ENCODE results near the gene BHLHE23. TPM values are rescaled to one million over a fixed set of nuclear protein-coding genes. Genes with fewer than 3 reads are reported as not detected.

BHLHE23 gene
- not detected in 2 replicates for total RNA-seq
- not detected for polyA plus RNA-seq (2012)

DNA sequence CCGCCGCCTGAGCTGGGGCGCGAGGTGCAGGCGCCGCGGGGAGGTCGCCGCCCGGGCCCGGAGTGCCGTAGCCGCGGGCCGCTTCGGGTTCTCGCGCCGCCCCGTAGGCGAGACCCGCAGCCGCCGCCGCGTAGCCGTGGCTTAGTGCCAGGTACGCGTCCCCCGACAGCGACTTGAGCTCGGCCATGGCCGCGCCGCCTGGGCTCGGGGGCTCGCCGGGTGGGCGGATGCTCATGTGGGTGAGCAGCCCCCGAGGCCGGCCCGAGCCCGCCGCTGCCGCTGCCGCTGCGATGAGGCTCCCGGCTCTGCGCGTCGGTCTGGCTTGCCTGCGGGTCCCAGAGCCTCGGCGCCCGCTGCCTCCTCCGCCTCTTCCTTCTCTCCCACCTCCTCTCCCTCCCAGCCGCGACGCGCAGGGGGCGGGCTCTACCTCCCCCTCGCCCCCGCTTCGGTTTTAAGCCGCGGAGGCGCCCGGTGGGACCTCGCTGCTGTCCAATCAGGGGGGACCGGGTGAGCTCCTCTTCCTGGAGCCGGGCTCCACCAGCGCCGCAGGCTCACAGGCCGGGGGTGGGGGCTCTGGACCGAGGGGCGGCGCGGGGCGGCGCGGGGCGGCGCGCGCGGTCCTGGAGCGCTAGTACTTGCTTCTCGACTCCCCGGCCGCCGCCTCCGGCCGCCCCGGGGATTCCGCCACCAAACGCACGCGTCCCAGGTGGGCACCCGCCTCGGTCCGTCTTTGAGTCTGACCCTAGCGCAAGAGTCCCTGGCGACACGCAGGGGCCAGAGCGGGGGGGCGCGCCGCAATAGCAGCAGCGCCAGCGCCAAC lies at the start of gene BHLHE23:
BHLHE23 (minus strand) TSS at position 425 of the 820 bp plus-strand sequence; CDS start at position 235, 190 bp downstream.
- no peak for DNase-seq (ENCODE audit: low read depth)

DNA sequence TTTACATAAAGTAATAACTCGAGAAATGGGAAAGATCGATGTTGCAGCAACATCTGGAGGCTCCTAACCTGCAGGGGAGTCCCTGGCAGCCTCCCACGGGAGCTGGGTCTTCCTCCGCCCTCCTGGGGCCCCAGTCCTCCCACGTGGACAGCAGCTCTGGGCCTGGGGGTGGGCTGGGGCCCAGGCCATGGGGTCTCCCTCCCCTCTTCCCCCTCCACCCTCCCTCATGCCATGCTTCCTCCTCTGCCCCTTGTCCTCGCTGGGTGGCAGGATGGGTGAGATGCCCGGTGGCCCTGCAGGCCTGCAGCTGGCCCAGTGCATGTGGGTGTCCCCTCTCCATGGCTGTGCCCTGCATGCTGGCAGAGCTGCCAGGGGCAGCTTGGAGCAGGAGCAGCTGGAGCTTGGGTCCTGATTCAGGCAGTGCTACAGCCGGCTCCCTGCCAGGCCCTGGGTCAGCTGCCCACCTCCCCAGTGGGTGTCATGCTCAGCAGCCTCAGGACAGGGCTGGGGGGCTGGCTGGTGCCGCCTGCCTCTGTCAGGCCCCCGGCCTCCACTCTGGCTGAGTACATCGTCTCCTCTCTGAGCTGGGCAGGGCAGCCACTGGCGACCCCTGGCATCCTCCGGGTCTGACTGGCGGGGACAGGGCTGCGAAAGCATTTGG lies 48.9 kb upstream of the BHLHE23 start:
- DNase-seq (ENCODE audit: low read depth): no peak

DNA sequence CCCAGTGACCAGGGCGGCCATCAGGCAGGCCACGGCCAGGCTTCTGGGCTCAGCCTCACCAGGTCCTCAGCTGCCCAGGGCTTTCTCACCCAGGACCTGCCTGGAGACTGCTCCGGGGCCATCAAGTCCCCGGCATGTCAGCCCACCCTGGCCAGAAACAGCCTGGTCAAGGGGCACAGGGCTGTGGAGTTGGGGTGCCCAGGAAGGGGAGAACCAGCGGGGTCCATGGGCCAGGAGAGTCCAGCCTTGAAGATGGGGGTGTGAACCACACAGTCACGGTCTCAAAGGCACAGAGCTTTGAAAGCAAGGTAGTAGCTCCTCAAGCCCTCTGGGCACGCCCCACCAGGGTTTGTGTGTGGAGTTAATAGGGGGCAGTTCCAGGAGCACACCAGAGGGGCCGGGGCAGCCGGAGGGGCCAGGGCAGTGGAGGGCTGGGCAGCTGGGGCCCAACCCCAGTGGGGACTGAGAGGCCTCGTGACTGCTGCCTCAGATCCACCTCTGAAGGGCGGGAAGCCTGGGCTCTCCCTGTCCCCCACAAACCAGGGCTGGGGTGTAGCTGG lies 48.0 kb upstream of the BHLHE23 start:
- DNase-seq (ENCODE audit: low read depth): no peak

DNA sequence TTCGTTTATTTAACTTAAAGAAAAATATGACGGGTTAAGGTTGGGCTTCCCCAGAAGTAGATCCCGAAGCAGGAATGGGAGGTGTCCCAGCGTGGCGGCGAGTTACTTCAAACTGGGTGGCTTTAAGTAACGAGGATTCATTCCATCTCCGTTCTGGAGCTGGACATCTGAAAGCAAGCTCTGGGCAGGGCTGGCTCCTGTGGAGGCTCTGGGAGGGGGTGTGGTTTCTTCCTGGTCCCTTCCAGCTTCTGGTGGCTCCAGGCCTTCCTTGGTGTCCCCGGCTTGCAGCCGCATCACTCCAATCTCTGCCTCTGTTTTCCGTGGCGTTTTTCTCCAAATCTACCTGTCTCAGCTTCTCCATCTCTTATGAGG lies 47.3 kb upstream of the BHLHE23 start:
- DNase-seq (ENCODE audit: low read depth): no peak

DNA sequence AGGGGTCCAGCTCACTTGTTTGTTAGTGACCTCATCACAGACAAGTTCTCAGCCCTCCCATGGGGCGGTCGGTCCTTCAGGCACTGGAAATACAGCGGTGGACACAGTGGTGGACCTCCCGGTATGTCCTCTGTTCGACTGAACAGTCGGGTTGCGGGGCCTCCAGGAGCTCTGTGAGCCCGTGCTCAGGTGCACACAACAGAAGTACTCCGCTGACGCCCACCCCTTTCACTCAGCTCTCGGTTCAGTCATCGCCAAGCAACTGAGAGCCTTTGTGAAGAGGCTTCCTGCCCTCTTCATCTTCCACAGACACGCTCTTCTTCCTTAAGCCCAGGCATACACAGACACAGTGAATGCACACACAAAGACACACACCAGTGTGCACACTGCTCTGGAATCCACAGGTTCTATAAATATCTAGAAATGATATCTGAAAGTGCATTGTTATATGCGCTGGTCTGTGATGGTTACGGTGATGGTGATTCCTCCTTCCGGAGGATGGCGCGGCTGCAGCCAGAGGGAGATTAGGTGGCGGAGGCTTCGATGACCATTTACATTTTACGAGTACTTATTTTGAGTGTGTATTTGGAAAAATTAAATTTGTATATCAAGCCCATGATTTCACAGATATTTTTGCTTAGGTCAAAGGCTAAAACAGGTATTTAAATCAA lies 46.8 kb upstream of the BHLHE23 start:
- no peak for DNase-seq (ENCODE audit: low read depth)

DNA sequence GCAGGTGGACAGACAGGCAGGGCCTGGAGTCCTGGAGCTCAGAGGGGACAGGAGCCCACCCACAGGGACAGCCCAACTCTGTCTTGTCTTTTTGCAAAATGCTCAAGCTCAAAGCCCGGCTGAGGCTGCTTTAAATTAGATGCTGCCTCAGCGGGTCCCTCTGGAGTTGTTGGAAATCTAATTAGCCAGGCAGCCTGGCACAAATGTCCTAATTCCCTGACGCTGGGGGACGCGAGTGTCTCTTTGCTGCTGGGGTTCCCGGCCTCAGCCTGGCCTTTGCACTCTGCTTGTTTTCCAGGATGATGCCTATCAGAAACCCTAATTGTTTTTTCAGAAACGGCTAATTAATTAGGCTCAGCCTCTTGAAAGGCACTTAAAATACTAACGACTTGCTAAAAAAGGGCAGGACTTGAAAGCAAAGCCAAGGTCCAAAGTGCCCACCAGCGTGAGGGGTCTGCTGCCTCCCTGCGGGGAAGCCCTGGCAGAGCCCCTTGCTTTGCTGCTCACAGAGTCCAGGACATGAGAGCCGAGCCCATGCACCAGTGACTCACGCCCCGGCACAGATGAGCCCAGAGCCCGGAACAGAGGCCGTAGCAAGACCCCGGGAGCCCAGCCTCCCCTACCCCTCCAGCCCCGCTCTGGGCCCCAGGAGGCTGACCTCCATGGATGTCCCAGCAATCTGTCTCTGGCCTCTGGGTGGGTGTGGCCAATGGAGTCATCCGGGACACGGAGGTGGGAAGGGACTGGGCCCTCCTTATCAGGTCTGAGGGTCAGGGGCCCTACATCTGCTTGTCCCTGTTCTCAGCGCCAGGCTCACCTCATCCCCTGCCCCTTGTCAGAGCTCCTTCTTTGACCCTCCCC lies 46.0 kb upstream of the BHLHE23 start:
- no peak for DNase-seq (ENCODE audit: low read depth)

DNA sequence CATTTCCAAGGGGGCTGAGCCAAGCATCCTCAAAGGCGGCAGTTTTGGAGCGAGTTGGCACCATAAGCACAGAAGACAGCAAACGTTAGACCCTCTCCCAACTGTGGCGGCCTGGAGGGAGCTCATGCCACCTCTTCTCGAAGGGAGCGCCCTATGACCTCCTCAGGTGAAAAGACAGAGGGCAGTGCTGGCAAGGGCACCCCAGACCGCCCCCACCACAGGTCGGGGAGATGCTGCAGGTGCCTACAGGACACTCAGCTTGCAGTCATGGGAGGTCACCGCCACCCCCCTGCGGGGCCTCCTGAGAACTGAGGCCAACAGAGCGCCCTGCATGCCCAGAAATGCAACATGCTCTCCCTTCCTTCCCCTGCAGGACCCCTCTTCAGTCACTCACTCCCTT lies 45.1 kb upstream of the BHLHE23 start:
- no peak for DNase-seq (ENCODE audit: low read depth)

DNA sequence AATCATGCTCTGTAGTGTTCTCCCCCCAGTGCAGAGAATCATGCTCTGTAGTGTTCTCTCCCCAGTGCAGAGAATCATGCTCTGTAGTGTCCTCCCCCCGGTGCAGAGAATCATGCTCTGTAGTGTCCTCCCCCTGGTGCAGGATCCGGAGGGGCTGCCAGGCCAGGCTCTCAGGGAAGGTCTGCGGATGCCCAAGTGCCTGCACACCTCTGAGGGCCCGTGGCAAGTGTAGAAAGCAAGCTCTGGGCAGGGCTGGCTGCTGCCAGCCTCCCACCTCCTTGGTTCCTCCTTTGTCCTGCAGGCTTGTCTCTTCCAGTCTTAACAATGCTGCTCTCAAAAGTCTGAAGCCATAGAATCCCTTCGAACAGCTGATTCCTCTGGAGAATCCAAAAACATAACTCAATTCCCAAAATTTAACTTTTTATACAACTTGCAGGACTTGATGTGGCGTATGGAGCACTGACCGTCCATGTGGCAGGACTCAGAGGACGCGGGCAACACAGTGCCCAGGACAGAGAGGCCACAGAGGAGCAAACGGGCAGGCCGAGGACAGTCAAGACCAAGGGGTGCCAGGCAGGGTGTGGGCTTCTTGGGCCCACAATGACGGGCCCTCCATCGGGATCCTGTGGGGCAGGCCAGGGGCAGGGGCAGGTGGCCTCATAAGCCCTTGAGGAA lies 44.6 kb upstream of the BHLHE23 start:
- no peak for DNase-seq (ENCODE audit: low read depth)

DNA sequence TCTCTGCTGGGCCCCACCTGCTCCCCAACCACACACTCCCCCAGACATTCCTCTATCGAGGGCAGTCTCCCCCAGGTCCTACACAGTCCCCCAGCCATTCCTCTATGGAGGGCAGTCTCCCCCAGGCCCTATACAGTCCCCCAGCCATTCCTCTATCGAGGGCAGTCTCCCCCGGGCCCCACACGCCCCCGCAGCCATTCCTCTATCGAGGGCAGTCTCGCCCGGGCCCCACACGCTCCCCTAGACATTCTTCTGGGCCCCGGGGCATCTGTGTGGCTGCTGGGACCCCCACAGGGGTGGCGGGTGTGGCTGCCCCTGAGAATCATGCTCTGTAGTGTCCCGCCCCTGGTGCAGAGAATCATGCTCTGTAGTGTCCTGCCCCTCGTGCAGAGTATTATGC lies 43.6 kb upstream of the BHLHE23 start:
- no peak for DNase-seq (ENCODE audit: low read depth)

DNA sequence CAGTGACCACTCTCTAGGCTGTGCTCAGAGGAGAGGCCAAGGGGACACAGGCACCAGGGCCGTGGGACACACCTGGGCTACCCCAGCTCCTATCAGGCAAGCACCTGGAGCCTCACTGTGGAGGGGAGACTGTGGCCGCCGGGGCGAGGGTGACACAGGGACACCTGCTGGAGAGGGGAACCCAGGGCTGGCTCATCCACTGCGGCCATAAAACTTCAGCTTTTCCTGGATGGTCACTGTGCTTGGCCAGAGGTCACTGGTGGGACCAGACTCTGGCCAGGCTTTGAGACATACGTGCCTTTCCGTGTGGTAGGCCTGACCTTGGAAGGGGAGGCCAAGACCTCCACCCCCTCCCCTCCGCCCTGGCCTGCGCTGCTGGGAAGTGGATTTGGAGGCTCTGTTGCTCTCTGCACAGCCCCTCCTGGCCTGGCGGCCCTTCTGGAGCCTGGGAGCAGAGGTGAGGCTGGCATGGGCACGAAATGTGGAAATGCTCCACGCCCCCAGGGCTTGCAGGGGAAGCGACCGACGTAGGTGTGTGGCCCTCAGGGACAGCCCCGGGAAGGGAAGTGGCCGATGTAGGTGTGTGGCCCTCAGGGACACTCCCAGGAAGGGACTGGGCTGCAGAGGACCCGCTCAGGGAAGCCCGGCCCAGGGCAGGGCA lies 42.9 kb upstream of the BHLHE23 start:
- DNase-seq (ENCODE audit: low read depth): no peak

DNA sequence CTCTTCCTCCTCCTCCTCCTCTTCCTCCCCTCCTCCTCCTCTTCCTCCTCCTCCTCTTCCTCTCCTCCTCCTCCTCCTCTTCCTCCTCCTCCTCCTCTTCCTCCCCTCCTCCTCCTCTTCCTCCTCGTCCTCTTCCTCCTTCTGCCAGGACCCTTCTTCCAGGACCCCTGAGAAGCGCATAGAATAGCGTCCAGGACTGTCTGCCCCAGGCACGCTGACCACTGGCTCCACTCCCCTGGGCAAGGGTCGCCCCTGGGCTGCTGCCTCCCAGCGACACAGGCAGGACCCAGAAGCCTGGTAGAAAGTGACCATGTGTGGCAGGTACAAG lies 42.4 kb upstream of the BHLHE23 start:
- DNase-seq (ENCODE audit: low read depth): no peak

DNA sequence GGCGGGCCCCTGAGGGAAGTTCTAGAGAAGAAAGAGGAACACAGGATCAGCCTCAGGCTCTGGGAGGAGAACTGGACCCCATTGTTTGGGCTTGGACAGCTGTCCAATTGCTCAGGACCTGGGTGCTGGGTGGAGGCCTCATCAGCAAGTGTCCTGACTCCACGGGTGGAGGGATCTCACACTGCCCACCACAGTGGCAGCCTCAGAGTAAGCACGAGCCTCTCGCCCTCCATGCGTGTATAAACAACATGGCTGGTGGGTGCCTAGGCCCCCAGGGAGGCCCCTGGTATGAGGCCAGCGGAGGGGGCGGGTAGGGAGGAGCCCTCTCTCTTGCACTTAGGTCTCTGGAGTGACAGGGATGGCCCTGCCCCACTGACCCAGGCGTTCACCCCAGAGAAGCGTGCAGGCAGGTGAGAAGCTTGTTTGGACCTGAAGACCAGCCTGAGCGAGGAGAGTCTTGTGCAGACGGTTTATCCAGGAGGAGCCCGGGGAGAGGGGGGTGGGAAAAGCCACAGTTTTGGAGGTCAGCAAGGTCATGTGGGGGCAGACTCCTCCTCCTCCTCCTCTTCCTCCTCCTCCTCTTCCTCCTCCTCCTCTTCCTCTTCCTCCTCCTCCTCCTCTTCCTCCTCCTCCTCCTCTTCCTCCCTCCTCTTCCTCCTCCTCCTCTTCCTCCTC lies 41.9 kb upstream of the BHLHE23 start:
- DNase-seq (ENCODE audit: low read depth): no peak

DNA sequence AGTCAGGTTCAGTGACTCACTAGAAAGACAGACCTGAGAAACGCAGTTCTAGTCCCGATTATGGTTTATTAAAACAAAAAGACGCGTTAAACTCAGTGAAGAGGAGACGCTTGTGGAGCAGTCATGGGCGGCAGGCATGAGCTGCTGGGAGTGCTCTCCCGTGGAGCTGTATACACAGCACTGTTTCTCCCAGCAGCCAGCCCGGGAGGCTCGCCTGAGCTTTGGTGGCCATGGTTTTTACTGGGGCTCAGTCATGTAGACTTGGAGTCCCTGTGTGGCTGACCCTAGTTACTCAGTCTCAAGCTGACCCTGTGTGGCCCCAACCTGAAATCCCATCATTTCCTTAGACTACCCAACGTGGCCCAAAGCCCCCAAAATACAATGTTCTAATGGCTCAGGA lies 41.2 kb upstream of the BHLHE23 start:
- no peak for DNase-seq (ENCODE audit: low read depth)

DNA sequence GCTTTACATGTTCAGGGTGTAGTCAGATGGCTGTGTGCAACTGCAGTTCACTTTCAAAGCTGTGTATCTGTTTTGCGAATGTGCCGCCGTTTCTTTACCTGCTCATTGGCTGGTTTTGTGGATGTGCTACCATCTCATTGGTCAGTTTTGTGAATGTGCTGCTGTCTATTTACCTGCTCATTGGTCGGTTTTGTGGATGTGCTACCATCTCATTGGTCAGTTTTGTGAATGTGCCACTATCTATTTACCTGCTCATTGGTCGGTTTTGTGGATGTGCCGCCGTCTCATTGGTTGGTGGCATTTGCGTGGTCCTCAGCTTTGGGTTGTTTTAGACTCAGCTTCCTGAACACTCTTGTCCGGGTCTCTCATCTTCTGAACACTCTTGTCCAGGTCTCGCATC lies 40.5 kb upstream of the BHLHE23 start:
- no peak for DNase-seq (ENCODE audit: low read depth)

DNA sequence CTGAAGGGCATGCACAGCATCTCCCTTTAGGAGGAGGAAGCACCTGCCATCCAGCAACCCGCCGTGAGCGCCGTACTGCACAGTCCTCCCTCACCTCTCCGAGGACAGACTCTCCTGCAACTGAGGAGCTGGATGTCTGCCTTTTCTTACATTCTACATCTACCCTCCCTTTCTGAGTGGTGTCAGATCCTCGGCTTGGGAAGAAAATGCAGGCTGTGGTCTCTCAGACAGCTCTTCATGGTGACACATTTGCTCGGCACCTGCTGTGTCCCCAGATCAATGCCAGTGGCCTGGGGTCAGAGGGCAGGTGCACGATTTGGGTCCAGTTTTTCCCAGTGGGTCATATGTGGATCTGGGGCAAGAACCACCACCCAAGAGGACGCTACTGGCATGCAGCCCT lies 40.1 kb upstream of the BHLHE23 start:
- DNase-seq (ENCODE audit: low read depth): no peak

DNA sequence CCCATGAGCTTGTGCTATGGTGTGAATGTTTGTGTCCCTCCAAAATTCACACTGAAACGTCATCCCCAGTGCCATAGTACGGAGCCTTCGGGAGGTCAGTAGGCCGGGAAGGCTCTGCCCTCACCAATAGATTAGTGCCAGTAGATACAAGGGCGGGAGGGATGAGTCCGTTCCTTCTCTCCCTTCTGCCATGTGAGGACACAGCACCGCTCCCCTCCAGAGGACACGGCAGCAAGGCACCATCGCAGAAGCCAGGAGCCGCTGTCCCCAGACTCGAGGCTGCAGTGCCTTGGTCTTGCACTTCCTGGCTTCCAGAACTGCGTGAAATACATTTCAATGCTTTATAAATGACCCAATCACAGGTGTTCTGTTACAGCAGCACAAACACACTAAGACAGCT lies 39.2 kb upstream of the BHLHE23 start:
- DNase-seq (ENCODE audit: low read depth): no peak

DNA sequence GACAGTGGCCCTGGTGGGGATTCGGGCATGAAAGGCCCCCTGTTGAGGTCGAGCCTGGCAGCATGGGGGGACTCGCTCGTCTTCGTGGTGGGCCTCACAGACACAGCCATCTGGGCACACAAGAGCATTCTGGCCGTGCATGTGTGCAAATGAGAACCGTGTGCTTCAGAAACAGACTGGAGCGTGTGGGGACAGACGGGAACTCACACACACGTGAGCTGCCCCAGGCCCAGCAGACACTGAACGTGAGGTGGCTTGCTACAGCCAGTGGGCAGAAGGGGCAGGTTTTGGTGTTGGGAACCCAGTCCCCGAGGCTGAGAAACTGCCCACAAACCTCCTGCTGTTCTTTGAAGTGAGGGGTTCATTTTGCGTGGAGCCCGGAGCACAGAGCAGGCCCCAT lies 38.6 kb upstream of the BHLHE23 start:
- DNase-seq (ENCODE audit: low read depth): no peak

DNA sequence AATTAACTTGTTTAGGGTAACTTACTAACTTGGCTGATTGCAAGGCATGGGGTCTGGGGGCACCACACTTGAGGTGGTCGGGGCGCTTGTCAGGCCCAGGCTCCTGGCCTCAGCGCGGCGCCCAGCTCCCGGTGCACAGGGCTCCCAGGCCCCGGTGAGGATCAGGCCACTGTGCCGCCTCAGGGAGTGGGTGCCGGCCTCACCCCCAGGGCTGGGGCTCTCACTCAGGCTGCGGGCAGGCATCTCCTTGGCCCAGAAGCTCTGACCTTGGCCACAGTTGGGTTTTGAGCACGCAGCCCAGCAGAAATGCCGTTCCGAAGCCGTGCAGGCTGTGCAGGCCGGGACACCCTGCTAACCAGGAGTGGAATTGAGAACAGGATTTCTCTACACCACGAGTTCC lies 37.8 kb upstream of the BHLHE23 start:
- DNase-seq (ENCODE audit: low read depth): no peak

DNA sequence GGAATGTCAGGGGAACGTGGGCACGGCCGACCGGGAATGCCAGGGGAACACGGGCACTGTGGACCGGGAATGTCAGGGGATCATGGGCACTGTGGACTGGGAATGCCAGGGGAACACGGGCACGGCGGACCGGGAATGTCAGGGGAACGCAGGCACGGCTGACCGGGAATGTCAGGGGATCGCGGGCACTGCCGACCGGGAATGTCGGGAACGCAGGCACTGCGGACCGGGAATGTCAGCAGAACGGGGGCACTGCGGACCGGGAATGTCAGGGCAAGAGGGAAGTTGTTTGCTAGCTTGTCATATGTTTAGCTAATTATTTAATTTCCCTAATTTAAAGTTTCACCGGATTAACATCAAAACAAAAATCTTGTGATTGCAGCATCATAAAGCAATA lies 37.4 kb upstream of the BHLHE23 start:
- DNase-seq (ENCODE audit: low read depth): no peak
